WTC11 (cell line): Measurements from ENCODE around the gene PPFIBP1.

Experiments used
- CTCF ChIP-seq: fragments of 200-600 bp; IDR thresholded peaks from 2 replicates; pipeline ENCODE4 v1.8.0; 2022; ENCODE audit warnings: antibody characterized with exemption
- E2F1 ChIP-seq: sonication (generic); formaldehyde crosslinking; IDR thresholded peaks from 2 replicates; pipeline ENCODE4 v1.8.0; 2022; ENCODE audit warnings: mild to moderate bottlenecking, missing genetic modification reagents
- E2F4 ChIP-seq: sonication (generic); formaldehyde crosslinking; IDR thresholded peaks from 2 replicates; pipeline ENCODE4 v1.8.1; 2022; ENCODE audit warnings: low read depth, mild to moderate bottlenecking, moderate library complexity, missing genetic modification reagents, borderline replicate concordance
- ETV6 ChIP-seq: sonication (generic); formaldehyde crosslinking; IDR thresholded peaks from 2 replicates; pipeline ENCODE4 v1.8.1; 2022; ENCODE audit warnings: mild to moderate bottlenecking, missing genetic modification reagents
- FOXP1 ChIP-seq: sonication (generic); formaldehyde crosslinking; IDR thresholded peaks from 2 replicates; pipeline ENCODE4 v1.8.0; 2022; ENCODE audit warnings: missing genetic modification reagents, mild to moderate bottlenecking, moderate library complexity, borderline replicate concordance
- FOXP4 ChIP-seq: sonication (generic); formaldehyde crosslinking; IDR thresholded peaks from 2 replicates; pipeline ENCODE4 v1.8.0; 2022; ENCODE audit warnings: mild to moderate bottlenecking, missing genetic modification reagents
- HMGA2 ChIP-seq: fragments of 250-450 bp; sonication (Bioruptor Pico); IDR thresholded peaks from 2 replicates; pipeline ENCODE4 v1.4.0; 2021; ENCODE audit warnings: mild to moderate bottlenecking, moderate library complexity
- KAT7 ChIP-seq: sonication (generic); formaldehyde crosslinking; IDR thresholded peaks from 2 replicates; pipeline ENCODE4 v1.8.1; 2023; ENCODE audit warnings: missing genetic modification reagents, mild to moderate bottlenecking, borderline replicate concordance
- MAX ChIP-seq: sonication (generic); formaldehyde crosslinking; IDR thresholded peaks from 2 replicates; pipeline ENCODE4 v1.8.0; 2022; ENCODE audit warnings: mild to moderate bottlenecking, missing genetic modification reagents
- NFATC4 ChIP-seq: fragments of 250-450 bp; sonication (Bioruptor Pico); IDR thresholded peaks from 2 replicates; pipeline ENCODE4 v1.9.0; 2021; ENCODE audit warnings: mild to moderate bottlenecking
- NR2C2 ChIP-seq: sonication (generic); formaldehyde crosslinking; IDR thresholded peaks from 2 replicates; pipeline ENCODE4 v1.8.0; 2022; ENCODE audit warnings: mild to moderate bottlenecking, missing genetic modification reagents
- NR3C1 ChIP-seq: sonication (generic); formaldehyde crosslinking; conservative IDR thresholded peaks from 2 replicates; pipeline ENCODE4 v1.8.1; 2023; ENCODE audit warnings: low read depth, mild to moderate bottlenecking, missing genetic modification reagents
- ZBTB43 ChIP-seq: sonication (generic); formaldehyde crosslinking; IDR thresholded peaks from 2 replicates; pipeline ENCODE4 v1.8.1; 2023; ENCODE audit warnings: mild to moderate bottlenecking, missing genetic modification reagents
- ZNF232 ChIP-seq: sonication (generic); formaldehyde crosslinking; IDR thresholded peaks from 2 replicates; pipeline ENCODE4 v1.8.0; 2022; ENCODE audit warnings: mild to moderate bottlenecking, missing genetic modification reagents

GRCh38 chr12:27623645-27624044 is 99.6 kb downstream of the PPFIBP1 start:
- TF ChIP-seq CTCF = no peak
- no peak for TF ChIP-seq ZNF232 (CRISPR knock-in tag)
- no peak for TF ChIP-seq KAT7 (CRISPR knock-in tag)
- no peak for TF ChIP-seq NR2C2 (CRISPR knock-in tag)
- no peak for TF ChIP-seq NR3C1 (CRISPR knock-in tag)
- no peak for TF ChIP-seq E2F1 (CRISPR knock-in tag)
- TF ChIP-seq FOXP4 = no peak
- TF ChIP-seq ZBTB43 (CRISPR knock-in tag) = no peak
- no peak for TF ChIP-seq ETV6 (CRISPR knock-in tag)
- no peak for TF ChIP-seq HMGA2 (CRISPR knock-in tag)
- no peak for TF ChIP-seq FOXP1 (CRISPR knock-in tag)
- no peak for TF ChIP-seq NFATC4 (CRISPR knock-in tag)
- TF ChIP-seq MAX (CRISPR knock-in tag) = no peak
- TF ChIP-seq E2F4 = no peak
